CD4-positive, alpha-beta T cell treated with Interferon gamma for 1 hour (primary cell): ENCODE results near the gene HOXA9.

Experiments
- DNase-seq: peaks from one replicate; pipeline ENCODE4 v3.0.0-alpha.2; 2020

Gene HOXA9

DNA sequence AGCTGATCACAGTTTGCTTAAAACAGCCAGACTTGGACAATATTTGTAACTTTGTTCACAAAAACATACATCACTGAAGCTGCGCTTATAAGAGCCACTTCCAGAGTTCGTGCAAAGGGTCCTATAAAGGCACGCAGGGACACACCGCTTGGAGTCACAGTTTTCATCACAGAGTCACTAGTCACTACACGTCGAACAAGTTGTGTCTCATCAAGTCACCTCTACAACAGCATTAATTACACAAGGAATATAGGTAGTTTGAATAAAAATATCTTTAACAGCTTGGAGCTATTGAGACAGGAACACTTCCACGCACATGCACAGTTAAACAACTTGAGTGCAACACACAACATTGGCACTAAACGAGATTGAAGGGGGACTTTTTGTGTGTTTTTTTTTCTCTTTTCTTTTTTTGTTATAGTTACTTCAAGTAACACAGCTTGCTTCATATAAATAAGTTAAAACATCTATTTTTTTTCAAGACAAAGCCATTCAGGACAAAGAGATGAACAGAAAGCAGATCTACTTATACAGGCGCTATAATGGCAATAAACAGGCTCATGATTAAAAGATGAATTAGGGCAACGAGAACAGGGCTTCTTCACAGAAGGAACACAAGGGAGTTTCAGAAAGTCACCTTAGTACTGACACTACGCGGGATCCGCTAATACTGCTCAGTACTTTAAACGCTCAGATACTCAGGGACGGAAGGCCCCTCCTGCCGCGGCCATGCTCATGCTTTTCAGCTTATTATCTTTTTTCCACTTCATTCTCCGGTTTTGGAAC is 24.0 kb downstream of the HOXA9 start:
- DNase-seq, result no peak

- DNase-seq, result no peak
Observed at GRCh38 chr7:27140126-27140857, 25.0 kb downstream of the HOXA9 start.

- no peak for DNase-seq
Observed at GRCh38 chr7:27139334-27140125, 25.8 kb downstream of the HOXA9 start.

DNA sequence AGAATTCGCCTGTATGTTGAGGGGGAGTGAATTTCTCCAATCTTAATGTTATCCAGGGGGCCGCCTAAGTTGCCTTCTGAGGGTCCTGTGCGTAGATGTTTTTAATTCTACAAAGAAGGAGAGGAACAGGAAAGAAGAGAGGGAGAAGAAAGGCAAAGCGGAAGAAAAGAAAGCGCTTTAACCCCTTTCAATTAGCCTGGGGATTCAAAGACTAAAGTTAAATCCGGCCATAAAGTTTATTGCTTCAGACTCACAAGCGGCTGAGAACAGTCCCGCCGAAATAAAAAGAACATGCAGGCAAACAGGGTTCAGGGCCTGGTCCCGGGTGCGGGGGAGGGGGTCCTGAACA is 26.4 kb downstream of the HOXA9 start:
- DNase-seq, result no peak

DNA sequence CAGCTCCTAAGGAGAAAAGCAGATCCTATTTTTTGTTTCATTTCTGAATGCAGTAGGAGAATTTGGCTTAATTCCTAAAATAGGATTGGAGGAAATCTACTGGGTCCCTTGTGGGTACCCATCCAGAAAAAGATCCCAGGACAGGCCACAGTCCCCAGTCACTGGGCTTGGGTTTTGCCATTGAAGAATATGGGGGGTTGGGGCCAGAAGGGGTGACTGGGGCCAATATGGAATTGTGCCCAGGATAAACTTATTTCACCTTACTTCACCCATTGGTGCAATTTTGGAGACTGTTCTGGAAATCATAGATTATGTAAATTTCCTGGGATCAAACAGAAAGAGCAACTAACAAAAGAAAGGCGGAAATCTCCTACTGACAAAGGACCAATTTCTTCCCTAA is 26.9 kb downstream of the HOXA9 start:
- DNase-seq, result no peak

- no peak for DNase-seq
Observed at GRCh38 chr7:27137640-27138315, 27.6 kb downstream of the HOXA9 start.

- DNase-seq, result no peak
Observed at GRCh38 chr7:27134392-27134791, 30.9 kb downstream of the HOXA9 start.

DNA sequence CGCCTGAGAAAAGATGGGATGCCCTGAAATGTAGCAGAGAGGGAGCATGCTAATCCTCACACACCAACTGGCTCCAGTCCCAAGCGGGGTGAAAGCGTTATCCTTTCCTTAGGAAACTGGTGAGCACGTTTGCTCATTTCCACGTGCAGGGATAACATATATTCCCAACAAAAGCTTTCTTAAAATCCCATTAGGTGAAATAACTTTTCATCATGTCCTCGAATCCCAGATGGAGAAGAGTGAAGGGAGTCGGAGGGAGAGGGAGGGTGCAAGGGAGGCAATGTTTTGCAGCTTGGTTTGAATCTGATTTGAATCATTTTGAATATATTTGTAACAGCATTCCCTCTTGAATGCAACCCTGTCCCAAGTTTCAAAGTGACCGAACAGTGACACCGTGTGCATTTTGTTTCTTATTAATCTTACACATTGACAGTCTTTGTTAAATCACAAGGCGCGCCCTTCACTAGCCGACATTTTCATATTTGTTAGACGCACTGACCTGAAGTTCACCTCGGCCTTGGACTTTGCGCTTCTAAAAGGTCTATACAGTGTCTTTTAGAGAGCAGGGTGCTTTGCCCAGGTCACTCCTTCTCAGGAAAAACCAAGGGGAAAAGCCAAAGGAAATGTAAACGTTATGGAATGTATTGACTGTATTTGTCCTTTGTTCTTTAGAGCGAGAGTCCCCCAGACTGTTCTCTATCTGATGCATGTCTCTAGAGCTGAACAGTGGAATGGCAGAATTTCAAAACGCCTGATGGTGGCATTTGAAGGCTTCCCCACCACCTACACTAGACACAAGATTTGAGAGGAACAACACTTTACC is 31.7 kb downstream of the HOXA9 start:
- no peak for DNase-seq

DNA sequence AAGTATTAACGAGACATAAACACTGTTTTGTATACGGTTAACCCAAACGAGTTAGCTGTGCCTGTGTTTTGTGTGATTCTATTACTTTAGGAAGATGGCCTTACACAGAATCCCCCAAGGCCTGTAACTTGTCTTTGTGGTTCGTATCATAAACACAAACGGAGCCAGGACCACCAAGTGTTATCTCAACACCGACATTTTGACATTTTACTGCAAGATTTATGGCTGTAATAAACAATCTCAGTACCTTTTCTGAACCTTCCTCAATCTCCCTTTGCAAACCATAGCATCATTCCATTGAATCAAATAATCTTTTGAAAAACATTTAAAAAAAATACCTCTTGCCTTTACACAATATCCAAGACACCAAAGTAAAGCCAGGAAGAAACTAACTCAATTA is 32.4 kb downstream of the HOXA9 start:
- DNase-seq, result no peak

DNA sequence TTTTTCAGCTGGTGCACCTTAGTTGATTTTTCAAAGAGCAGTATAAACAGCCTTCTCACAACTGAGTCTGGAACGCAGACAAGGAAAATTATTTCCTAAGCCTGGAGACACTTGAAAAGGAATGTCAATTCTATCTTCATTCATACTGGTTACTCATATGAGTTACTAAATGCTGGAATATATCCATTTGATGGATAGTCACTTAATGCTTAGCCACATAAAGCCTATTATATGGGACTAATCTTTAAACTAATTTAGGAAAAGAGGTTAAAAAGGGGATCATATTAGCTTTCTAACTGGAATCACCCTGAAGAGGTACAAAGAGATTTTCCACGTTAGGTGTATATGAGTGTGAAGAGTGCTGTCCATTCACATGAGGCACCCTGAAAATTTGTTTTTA is 33.1 kb downstream of the HOXA9 start:
- no peak for DNase-seq

DNA sequence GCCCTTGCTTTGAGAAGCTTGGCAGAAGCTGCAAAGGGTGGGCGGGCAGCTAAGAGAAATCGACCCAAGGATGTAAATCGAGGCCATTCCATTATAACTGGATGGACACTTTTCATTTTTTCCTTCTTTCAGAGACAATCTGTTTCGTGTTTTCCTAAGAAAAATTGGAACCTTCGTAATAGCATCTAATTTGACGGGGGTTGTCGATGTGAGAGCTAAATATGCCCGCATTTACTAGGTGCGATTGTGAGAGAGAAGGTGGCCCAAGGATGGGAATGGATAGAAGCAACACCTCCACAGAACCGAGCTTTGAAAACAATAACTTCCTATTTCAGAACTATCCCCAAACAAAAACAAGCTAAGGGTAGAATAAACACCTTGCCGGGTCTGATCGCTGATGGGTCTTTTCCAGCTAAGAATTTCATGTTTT is 33.9 kb downstream of the HOXA9 start:
- DNase-seq, result no peak

GRCh38 chr7:27130540-27131389 is 34.6 kb downstream of the HOXA9 start, which contains the start of gene HOXA4:
HOXA4 (minus strand) TSS chr7:27130757; CDS start chr7:27130733, 24 bp downstream.
- peak; percentile 85 for DNase-seq

DNA sequence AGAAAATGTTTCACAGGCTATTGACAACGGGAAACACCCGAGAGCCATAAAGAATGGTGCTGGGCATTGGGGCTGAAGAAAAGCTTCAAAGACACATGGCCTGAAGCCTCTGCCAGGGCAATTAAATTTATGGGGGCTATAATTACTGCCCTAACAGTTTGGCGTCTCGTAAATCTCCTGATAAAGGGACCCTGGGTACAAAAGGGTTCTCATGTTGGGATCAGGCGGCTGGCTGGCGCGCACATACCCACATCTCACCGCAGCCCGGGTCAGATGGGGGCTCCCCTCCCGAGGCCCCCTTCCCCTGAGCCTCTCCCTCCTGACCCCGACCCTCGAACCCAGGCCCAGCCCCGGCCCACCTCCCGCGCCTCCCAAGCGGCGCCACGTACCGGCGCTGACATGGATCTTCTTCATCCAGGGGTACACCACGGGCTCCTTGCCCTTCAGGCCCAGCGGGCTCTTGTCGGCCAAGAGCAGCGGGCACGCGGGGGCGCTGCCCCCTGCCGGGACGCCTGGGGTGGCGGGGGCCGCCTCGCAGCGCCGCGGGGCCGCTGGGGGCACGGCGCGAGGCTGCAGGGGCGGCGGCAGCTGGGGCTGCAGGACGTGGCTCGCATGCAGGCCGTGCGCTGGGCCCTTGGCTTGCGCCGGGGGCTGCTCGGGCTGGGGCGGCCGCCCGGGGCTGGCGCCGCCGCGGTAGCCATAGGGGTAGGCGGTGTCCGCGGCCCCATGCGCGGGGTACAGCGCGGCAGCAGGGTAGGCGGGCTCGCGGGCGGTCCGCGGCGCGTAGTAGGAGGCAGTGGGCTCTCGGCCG is 35.4 kb downstream of the HOXA9 start:
- no peak for DNase-seq

DNA sequence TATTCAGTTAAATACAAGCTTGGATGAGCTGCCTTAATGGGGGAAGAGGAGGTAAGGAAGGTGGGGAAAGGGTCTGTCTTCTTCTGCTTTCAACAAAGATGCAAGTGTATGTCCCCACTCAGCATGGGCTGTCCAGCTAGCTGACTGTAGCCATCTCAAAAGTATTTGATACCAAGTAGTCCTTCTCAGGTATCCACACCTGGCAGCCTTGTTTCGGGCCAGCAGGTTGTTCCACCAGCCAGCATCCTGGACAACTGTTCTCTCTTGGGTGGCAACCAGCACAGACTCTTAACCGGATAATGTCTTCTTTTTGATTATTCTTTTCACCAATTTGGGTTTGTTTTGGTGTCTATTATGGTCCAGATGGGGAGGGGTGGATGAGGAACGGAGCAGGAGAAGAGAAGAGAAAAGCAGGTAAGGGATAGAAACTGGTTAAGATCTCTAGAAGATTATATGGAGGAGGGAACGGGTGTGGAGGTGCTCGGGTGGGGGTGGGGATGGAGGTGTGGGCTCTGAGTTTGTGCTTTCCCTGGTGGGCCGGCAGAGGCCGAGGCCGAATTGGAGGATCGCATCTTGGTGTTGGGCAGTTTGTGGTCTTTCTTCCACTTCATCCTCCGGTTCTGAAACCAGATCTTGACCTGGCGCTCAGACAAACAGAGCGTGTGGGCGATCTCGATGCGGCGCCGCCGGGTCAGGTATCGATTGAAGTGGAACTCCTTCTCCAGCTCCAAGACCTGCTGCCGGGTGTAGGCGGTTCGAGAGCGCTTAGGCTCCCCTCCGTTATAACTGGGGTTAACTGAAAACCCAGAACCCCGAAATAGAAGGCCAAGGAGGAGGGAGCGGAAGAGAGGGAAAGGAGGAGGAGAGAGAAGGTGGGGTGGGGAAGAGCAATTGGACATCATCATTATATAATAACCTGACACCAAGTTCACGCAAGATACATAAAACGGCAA is 36.3 kb downstream of the HOXA9 start:
- DNase-seq, result no peak

- DNase-seq, result no peak
Observed at GRCh38 chr7:27128034-27128433, 37.3 kb downstream of the HOXA9 start.

- DNase-seq, result no peak
Observed at GRCh38 chr7:27126596-27127327, 38.6 kb downstream of the HOXA9 start.

- DNase-seq, result no peak
Observed at GRCh38 chr7:27125986-27126394, 39.3 kb downstream of the HOXA9 start.
